GM23248 (cell line): ENCODE measurements around the gene KCNQ1OT1. TPM values are rescaled to one million over a fixed set of nuclear protein-coding genes. Genes with fewer than 3 reads are reported as not detected.

ENCODE experiments used
- DNase-seq: peaks from one replicate; pipeline ENCODE4 v3.0.0-alpha.2; 2015
- H2AFZ ChIP-seq: fragments of 200-600 bp; sonication (generic); 2 replicates; pipeline ENCODE4 v1.6.1; 2016; ENCODE audit warnings: antibody characterized with exemption
- H3F3A ChIP-seq: fragments of 200-600 bp; sonication (generic); 2 replicates; pipeline ENCODE4 v1.6.1; 2016; ENCODE audit warnings: mild to moderate bottlenecking, antibody characterized with exemption, mixed run types; ENCODE audit not compliant: insufficient read depth
- H3K27ac ChIP-seq: fragments of 200-600 bp; sonication (generic); 2 replicates; pipeline ENCODE4 v1.5.1; 2016; ENCODE audit warnings: mild to moderate bottlenecking
- H3K27me3 ChIP-seq: fragments of 200-600 bp; sonication (generic); replicated peaks from 2 replicates; pipeline ENCODE4 v1.6.1; 2016; ENCODE audit warnings: mild to moderate bottlenecking; ENCODE audit not compliant: insufficient read depth
- H3K36me3 ChIP-seq: fragments of 200-600 bp; sonication (generic); 2 replicates; pipeline ENCODE4 v1.6.1; 2016; ENCODE audit warnings: low read depth, mild to moderate bottlenecking
- H3K4me1 ChIP-seq: fragments of 200-600 bp; sonication (generic); 2 replicates; pipeline ENCODE4 v1.6.1; 2016; ENCODE audit warnings: mild to moderate bottlenecking; ENCODE audit not compliant: insufficient read depth
- H3K4me2 ChIP-seq: fragments of 200-600 bp; sonication (generic); one replicate; pipeline ENCODE4 v1.6.1; 2016; ENCODE audit warnings: mild to moderate bottlenecking; ENCODE audit not compliant: unreplicated experiment
- H3K4me3 ChIP-seq: fragments of 200-600 bp; sonication (generic); 2 replicates; pipeline ENCODE4 v1.5.1; 2016; ENCODE audit warnings: mild to moderate bottlenecking
- H3K79me2 ChIP-seq: fragments of 200-600 bp; sonication (generic); 2 replicates; pipeline ENCODE4 v1.6.1; 2016; ENCODE audit warnings: mild to moderate bottlenecking; ENCODE audit not compliant: insufficient read depth
- H3K9ac ChIP-seq: fragments of 200-600 bp; sonication (generic); 2 replicates; pipeline ENCODE4 v1.6.1; 2016; ENCODE audit warnings: mild to moderate bottlenecking
- H3K9me2 ChIP-seq: fragments of 200-600 bp; sonication (generic); 2 replicates; pipeline ENCODE4 v1.6.1; 2016; ENCODE audit warnings: mixed run types, mild to moderate bottlenecking, moderate library complexity; ENCODE audit not compliant: insufficient read depth
- H3K9me3 ChIP-seq: fragments of 200-600 bp; sonication (generic); one replicate; pipeline ENCODE4 v1.6.1; 2017; ENCODE audit warnings: low read depth
- H4K20me1 ChIP-seq: fragments of 200-600 bp; sonication (generic); 2 replicates; pipeline ENCODE4 v1.6.0; 2016; ENCODE audit not compliant: insufficient read depth
- EZH2 ChIP-seq: fragments of 200-600 bp; sonication (generic); IDR thresholded peaks from 2 replicates; pipeline ENCODE4 v1.6.1; 2018; ENCODE audit warnings: antibody characterized with exemption, mild to moderate bottlenecking; ENCODE audit not compliant: insufficient read depth, poor library complexity, severe bottlenecking
- EZH2phosphoT487 ChIP-seq: fragments of 200-600 bp; sonication (generic); IDR thresholded peaks from 2 replicates; pipeline ENCODE4 v1.6.1; 2018; ENCODE audit warnings: antibody characterized with exemption, moderate library complexity, mild to moderate bottlenecking, low read depth; ENCODE audit not compliant: insufficient read depth
- WGBS, 2 experiments: methylation state at CpG; one replicate each; pipeline ENCODE4 v1.1.6; 2015 to 2017; ENCODE audit warnings: low lambda C conversion rate in 2 of 2, low coverage in 1 of 2; ENCODE audit errors: missing lambda C conversion rate in 2 of 2; 5-methylcytosine and 5-hydroxymethylcytosine counted together
- in situ Hi-C: fragments of 300-500 bp; cut with MboI; formaldehyde crosslinking; loops from 2 replicates; pipeline ENCODE4 v1.15.0; 2020
- polyA plus RNA-seq: library from polyadenylated mRNA; unstranded; fragments of >200 nt; fragmentation: Nextera tagmentation; extraction: Ambion mirVana; gene quantifications from 2 replicates; pipeline ENCODE4 v1.2.1, GENCODE V29; 2016
- total RNA-seq: library from RNA; depleted of rRNA; stranded (reverse); fragments of >200 nt; shearing (Covaris generic); gene quantifications from 2 replicates; pipeline ENCODE4 v1.2.3, GENCODE V29; 2014

The KCNQ1OT1 gene
- total and polyA plus RNA-seq, 2 experiments from 2014 or later: 0.49 to 0.86 TPM

GRCh38 chr11:2581931-2582350 is 117.9 kb downstream of the KCNQ1OT1 start:
- no peaks in the 10 kb centered on the region for H3F3A ChIP-seq
- H3K27me3 ChIP-seq: no peaks in the 10 kb centered on the region
- no peak overlapping the region for H3K4me2 ChIP-seq
- no peak overlapping the region for H3K27ac ChIP-seq
- H2AFZ ChIP-seq: no peak overlapping the region
- H3K4me3 ChIP-seq: no peak overlapping the region
- no peaks in the 10 kb centered on the region for H3K4me1 ChIP-seq
- no peak for DNase-seq
- 84 to 86% methylated on average over 23 of the region's 23 CpGs for WGBS, 2 experiments
- H3K9me2 ChIP-seq: no peaks in the 10 kb centered on the region
- H3K36me3 ChIP-seq: no peaks in the 10 kb centered on the region
- H3K9ac ChIP-seq: no peak overlapping the region
- TF ChIP-seq EZH2phosphoT487 (no peak), EZH2 (no peak)
- no peaks in the 10 kb centered on the region for H3K9me3 ChIP-seq
- in situ Hi-C loops: no loop called here
- no peaks in the 10 kb centered on the region for H3K79me2 ChIP-seq
- H4K20me1 ChIP-seq: no peaks in the 10 kb centered on the region

GRCh38 chr11:2581151-2581930 is 118.5 kb downstream of the KCNQ1OT1 start:
- Histone ChIP-seq H3K4me1 (no peaks in the 10 kb centered on the region), H4K20me1 (no peaks in the 10 kb centered on the region), H3K4me3 (no peak overlapping the region), H3K79me2 (no peaks in the 10 kb centered on the region), H3K4me2 (no peak overlapping the region), H2AFZ (no peak overlapping the region), H3K9me3 (no peaks in the 10 kb centered on the region), H3K9ac (no peak overlapping the region), H3K27me3 (no peaks in the 10 kb centered on the region), H3K36me3 (no peaks in the 10 kb centered on the region), H3K27ac (no peak overlapping the region), H3F3A (no peaks in the 10 kb centered on the region), H3K9me2 (no peaks in the 10 kb centered on the region)
- in situ Hi-C loops: no loop called here
- 69 to 78% methylated on average over 21 to 22 of the region's 22 CpGs for WGBS, 2 experiments
- TF ChIP-seq EZH2phosphoT487: no peak
- no peak for TF ChIP-seq EZH2
- no peak for DNase-seq

GRCh38 chr11:2580571-2581001 is 119.2 kb downstream of the KCNQ1OT1 start:
- H3F3A ChIP-seq: no peaks in the 10 kb centered on the region
- no peaks in the 10 kb centered on the region for H3K36me3 ChIP-seq
- no peak overlapping the region for H3K4me2 ChIP-seq
- no peaks in the 10 kb centered on the region for H3K9me2 ChIP-seq
- H3K9me3 ChIP-seq: no peaks in the 10 kb centered on the region
- no peaks in the 10 kb centered on the region for H4K20me1 ChIP-seq
- no peak overlapping the region for H3K9ac ChIP-seq
- H3K4me3 ChIP-seq: no peak overlapping the region
- no peaks in the 10 kb centered on the region for H3K27me3 ChIP-seq
- no peak for DNase-seq
- in situ Hi-C loops: no loop called here
- no peak overlapping the region for H3K27ac ChIP-seq
- no peaks in the 10 kb centered on the region for H3K79me2 ChIP-seq
- H3K4me1 ChIP-seq: no peaks in the 10 kb centered on the region
- H2AFZ ChIP-seq: no peak overlapping the region
- no peak for TF ChIP-seq EZH2
- TF ChIP-seq EZH2phosphoT487: no peak
- 51 to 53% methylated on average over 11 to 13 of the region's 13 CpGs for WGBS, 2 experiments

GRCh38 chr11:2580061-2580421 is 119.8 kb downstream of the KCNQ1OT1 start:
- Histone ChIP-seq H3K4me1 (no peaks in the 10 kb centered on the region), H3F3A (no peaks in the 10 kb centered on the region), H2AFZ (no peak overlapping the region), H3K27ac (no peak overlapping the region), H3K27me3 (no peaks in the 10 kb centered on the region), H3K4me3 (no peak overlapping the region), H4K20me1 (no peaks in the 10 kb centered on the region), H3K9ac (no peak overlapping the region), H3K4me2 (no peak overlapping the region), H3K79me2 (no peaks in the 10 kb centered on the region), H3K36me3 (no peaks in the 10 kb centered on the region), H3K9me2 (no peaks in the 10 kb centered on the region), H3K9me3 (no peaks in the 10 kb centered on the region)
- TF ChIP-seq EZH2phosphoT487 (no peak), EZH2 (no peak)
- no peak for DNase-seq
- WGBS, 2 experiments: 66 to 69% methylated on average over 10 of the region's 10 CpGs
- in situ Hi-C loops: no loop called here
